HG03064 (cell line): ENCODE measurements around the gene DAPK1.
"Not testable (repeated sequence)": the region's sequence is repeated elsewhere in the genome, so short reads cannot be mapped to it uniquely, and the experiment has no call there.

ENCODE experiments used
- ATAC-seq: cut with Tn5 transposase; IDR thresholded peaks from one replicate; pipeline ENCODE4 v1.9.1; 2021; ENCODE audit warnings: low read depth; ENCODE audit not compliant: unreplicated experiment

DAPK1 gene

GRCh38 chr9:87540444-87541105 is 42.9 kb downstream of the DAPK1 start:
- ATAC-seq = no peak

GRCh38 chr9:87541663-87542062 is 44.0 kb downstream of the DAPK1 start:
- ATAC-seq = no peak

GRCh38 chr9:87542141-87542540 is 44.5 kb downstream of the DAPK1 start:
- ATAC-seq = no peak

GRCh38 chr9:87543251-87543650 is 45.6 kb downstream of the DAPK1 start:
- ATAC-seq = no peak

- no peak for ATAC-seq
These were observed 48.2 kb downstream of the DAPK1 start for GRCh38 chr9:87545858-87546257.

- ATAC-seq = no peak
These were observed 49.0 kb downstream of the DAPK1 start for GRCh38 chr9:87546704-87547103.

GRCh38 chr9:87547671-87548081 is 50.0 kb downstream of the DAPK1 start:
- ATAC-seq = no peak

GRCh38 chr9:87548159-87548558 is 50.5 kb downstream of the DAPK1 start:
- ATAC-seq = no peak

- not testable (repeated sequence) for ATAC-seq
These were observed 51.4 kb downstream of the DAPK1 start for GRCh38 chr9:87549088-87549487.

- ATAC-seq = no peak
These were observed 52.1 kb downstream of the DAPK1 start for GRCh38 chr9:87549791-87550190.

GRCh38 chr9:87550253-87550954 is 52.7 kb downstream of the DAPK1 start:
- ATAC-seq = no peak

GRCh38 chr9:87551772-87552217 is 54.1 kb downstream of the DAPK1 start:
- ATAC-seq = no peak

GRCh38 chr9:87554171-87554910 is 56.7 kb downstream of the DAPK1 start:
- no peak for ATAC-seq

- ATAC-seq = no peak
These were observed 57.3 kb downstream of the DAPK1 start for GRCh38 chr9:87554976-87555375.

GRCh38 chr9:87556039-87556438 is 58.4 kb downstream of the DAPK1 start:
- no peak for ATAC-seq

GRCh38 chr9:87556821-87557220 is 59.2 kb downstream of the DAPK1 start:
- ATAC-seq = no peak

GRCh38 chr9:87557996-87558395 is 60.3 kb downstream of the DAPK1 start:
- no peak for ATAC-seq

- ATAC-seq = no peak
These were observed 61.0 kb downstream of the DAPK1 start for GRCh38 chr9:87558606-87559190.

GRCh38 chr9:87562062-87562461 is 64.4 kb downstream of the DAPK1 start:
- ATAC-seq = no peak

GRCh38 chr9:87562530-87563170 is 65.0 kb downstream of the DAPK1 start:
- ATAC-seq = no peak

- ATAC-seq = no peak
These were observed 66.4 kb downstream of the DAPK1 start for GRCh38 chr9:87564111-87564510.
